Effector CD8-positive, alpha-beta T cell (primary cell): ENCODE results near the gene CFAP43.

Experiments
- DNase-seq: peaks from one replicate; lab custom pipeline; 2025; lab: John Stamatoyannopoulos, UW

CFAP43 gene

GRCh38 chr10:104099269-104099668, 132.9 kb downstream of the CFAP43 start:
- DNase-seq = no peak

- DNase-seq = no peak
These were observed 133.7 kb downstream of the CFAP43 start for GRCh38 chr10:104098358-104098925.

- no peak for DNase-seq
These were observed 135.5 kb downstream of the CFAP43 start for GRCh38 chr10:104096692-104097091.

GRCh38 chr10:104092749-104093148, 139.4 kb downstream of the CFAP43 start:
- DNase-seq = no peak

GRCh38 chr10:104090611-104091010, 141.6 kb downstream of the CFAP43 start:
- DNase-seq = no peak

DNA sequence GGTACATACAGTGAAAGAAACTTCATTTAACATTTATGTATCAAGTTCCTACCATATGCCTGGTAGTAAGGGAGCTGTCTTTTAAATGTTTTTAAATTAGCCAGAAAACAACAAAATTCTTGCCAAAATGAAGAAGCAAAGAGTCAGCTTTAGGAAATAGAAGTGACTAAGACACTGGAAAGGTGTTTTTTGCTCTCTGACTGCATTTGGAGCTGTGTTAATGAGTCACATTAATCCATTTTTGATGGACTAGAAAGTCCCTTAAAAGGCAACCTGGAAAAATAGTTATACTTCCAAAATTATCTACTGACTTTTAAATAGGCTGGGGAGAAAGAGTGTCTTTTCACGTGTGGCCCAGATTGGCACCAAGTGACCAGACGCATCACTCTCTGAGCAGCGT, 142.5 kb downstream of the CFAP43 start:
- no peak for DNase-seq

GRCh38 chr10:104088239-104088638, 143.9 kb downstream of the CFAP43 start:
- no peak for DNase-seq

- no peak for DNase-seq
These were observed 146.3 kb downstream of the CFAP43 start, which contains the start of gene COL17A1 for GRCh38 chr10:104085801-104086400. Gene COL17A1, minus strand, starts transcription at chr10:104085880. Its CDS starts 5,207 bp downstream, at chr10:104080673.

- no peak for DNase-seq
These were observed 147.6 kb downstream of the CFAP43 start for GRCh38 chr10:104084482-104085142.

DNA sequence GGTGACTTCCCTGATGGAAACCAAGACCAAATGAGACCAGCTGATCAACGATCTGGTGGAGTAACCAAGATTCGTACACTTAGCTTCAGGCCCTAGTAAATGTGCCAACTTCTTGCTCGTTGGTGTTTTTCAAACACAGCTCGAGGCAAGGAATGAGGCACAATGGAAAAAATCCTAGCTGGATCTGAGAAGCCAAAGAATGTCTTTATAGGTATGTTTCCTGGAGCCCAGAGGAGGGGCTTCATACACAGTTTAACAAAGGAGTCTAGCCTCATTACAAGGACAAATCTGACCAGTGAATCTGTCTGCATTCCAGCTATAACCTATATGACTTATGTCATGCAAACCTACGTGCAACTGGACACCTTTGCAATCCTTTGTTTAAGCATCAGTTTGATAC, 150.2 kb downstream of the CFAP43 start:
- no peak for DNase-seq

- DNase-seq = no peak
These were observed 151.4 kb downstream of the CFAP43 start for GRCh38 chr10:104080762-104081161.
